Measurements from ENCODE around the gene PHB1.
"Not testable (repeated sequence)": the region's sequence is repeated elsewhere in the genome, so short reads cannot be mapped to it uniquely, and the experiment has no call there.

PHB1 gene

GRCh38 chr17:49439305-49439672, 24.6 kb upstream of the PHB1 start:
- peaks cover 70% of the 10 kb centered on the region for H3K27me3 ChIP-seq (ENCODE audit: insufficient read depth, low read length)
- no peak overlapping the region for H3K27ac ChIP-seq (ENCODE audit: low read depth, low read length)
- peaks cover 3% of the 10 kb centered on the region for H3K4me1 ChIP-seq (ENCODE audit: control insufficient read depth, insufficient read depth, low read length, unreplicated experiment)
- H3K4me3 ChIP-seq (ENCODE audit: low read depth, low read length), result no peak overlapping the region
- no peaks in the 10 kb centered on the region for H3K79me2 ChIP-seq (ENCODE audit: control insufficient read depth, insufficient read depth, low read length, unreplicated experiment)
- no peak overlapping the region for H2AFZ ChIP-seq (ENCODE audit: low read length, unreplicated experiment)
- H3K36me3 ChIP-seq (ENCODE audit: insufficient read depth, low read length), result no peaks in the 10 kb centered on the region

GRCh38 chr17:49438436-49439278, 24.0 kb upstream of the PHB1 start:
- Histone ChIP-seq H3K27me3 (ENCODE audit: insufficient read depth, low read length) (peaks cover 67% of the 10 kb centered on the region), H3K36me3 (ENCODE audit: insufficient read depth, low read length) (no peaks in the 10 kb centered on the region), H2AFZ (ENCODE audit: low read length, unreplicated experiment) (no peak overlapping the region), H3K4me3 (ENCODE audit: low read depth, low read length) (no peak overlapping the region), H3K27ac (ENCODE audit: low read depth, low read length) (no peak overlapping the region), H3K4me1 (ENCODE audit: control insufficient read depth, insufficient read depth, low read length, unreplicated experiment) (peaks cover 3% of the 10 kb centered on the region), H3K79me2 (ENCODE audit: control insufficient read depth, insufficient read depth, low read length, unreplicated experiment) (no peaks in the 10 kb centered on the region)

GRCh38 chr17:49437696-49438435, 23.2 kb upstream of the PHB1 start:
- H3K27me3 ChIP-seq (ENCODE audit: insufficient read depth, low read length), result peaks cover 61% of the 10 kb centered on the region
- H3K4me3 ChIP-seq (ENCODE audit: low read depth, low read length), result no peak overlapping the region
- no peak overlapping the region for H3K27ac ChIP-seq (ENCODE audit: low read depth, low read length)

GRCh38 chr17:49436174-49436573, 21.5 kb upstream of the PHB1 start:
- H3K27ac ChIP-seq (ENCODE audit: low read depth, low read length), result no peak overlapping the region
- peaks cover 46% of the 10 kb centered on the region for H3K27me3 ChIP-seq (ENCODE audit: insufficient read depth, low read length)
- no peak overlapping the region for H3K4me3 ChIP-seq (ENCODE audit: low read depth, low read length)
- no peaks in the 10 kb centered on the region for H3K79me2 ChIP-seq (ENCODE audit: control insufficient read depth, insufficient read depth, low read length, unreplicated experiment)
- no peaks in the 10 kb centered on the region for H3K36me3 ChIP-seq (ENCODE audit: insufficient read depth, low read length)
- H2AFZ ChIP-seq (ENCODE audit: low read length, unreplicated experiment), result no peak overlapping the region
- H3K4me1 ChIP-seq (ENCODE audit: control insufficient read depth, insufficient read depth, low read length, unreplicated experiment), result peaks cover 3% of the 10 kb centered on the region

More at GRCh38 chr17:49437696-49438435, 23.2 kb upstream of the PHB1 start:
- Histone ChIP-seq H2AFZ (ENCODE audit: low read length, unreplicated experiment) (no peak overlapping the region), H3K36me3 (ENCODE audit: insufficient read depth, low read length) (no peaks in the 10 kb centered on the region), H3K79me2 (ENCODE audit: control insufficient read depth, insufficient read depth, low read length, unreplicated experiment) (no peaks in the 10 kb centered on the region), H3K4me1 (ENCODE audit: control insufficient read depth, insufficient read depth, low read length, unreplicated experiment) (peaks cover 3% of the 10 kb centered on the region)

- H3K79me2 ChIP-seq (ENCODE audit: control insufficient read depth, insufficient read depth, low read length, unreplicated experiment), result no peaks in the 10 kb centered on the region
- H2AFZ ChIP-seq (ENCODE audit: low read length, unreplicated experiment), result no peak overlapping the region
- peaks cover 42% of the 10 kb centered on the region for H3K27me3 ChIP-seq (ENCODE audit: insufficient read depth, low read length)
- H3K36me3 ChIP-seq (ENCODE audit: insufficient read depth, low read length), result no peaks in the 10 kb centered on the region
- no peak overlapping the region for H3K4me3 ChIP-seq (ENCODE audit: low read depth, low read length)
- H3K27ac ChIP-seq (ENCODE audit: low read depth, low read length), result no peak overlapping the region
- peaks cover 3% of the 10 kb centered on the region for H3K4me1 ChIP-seq (ENCODE audit: control insufficient read depth, insufficient read depth, low read length, unreplicated experiment)
Observed at GRCh38 chr17:49435671-49436029, 21.0 kb upstream of the PHB1 start.

DNA sequence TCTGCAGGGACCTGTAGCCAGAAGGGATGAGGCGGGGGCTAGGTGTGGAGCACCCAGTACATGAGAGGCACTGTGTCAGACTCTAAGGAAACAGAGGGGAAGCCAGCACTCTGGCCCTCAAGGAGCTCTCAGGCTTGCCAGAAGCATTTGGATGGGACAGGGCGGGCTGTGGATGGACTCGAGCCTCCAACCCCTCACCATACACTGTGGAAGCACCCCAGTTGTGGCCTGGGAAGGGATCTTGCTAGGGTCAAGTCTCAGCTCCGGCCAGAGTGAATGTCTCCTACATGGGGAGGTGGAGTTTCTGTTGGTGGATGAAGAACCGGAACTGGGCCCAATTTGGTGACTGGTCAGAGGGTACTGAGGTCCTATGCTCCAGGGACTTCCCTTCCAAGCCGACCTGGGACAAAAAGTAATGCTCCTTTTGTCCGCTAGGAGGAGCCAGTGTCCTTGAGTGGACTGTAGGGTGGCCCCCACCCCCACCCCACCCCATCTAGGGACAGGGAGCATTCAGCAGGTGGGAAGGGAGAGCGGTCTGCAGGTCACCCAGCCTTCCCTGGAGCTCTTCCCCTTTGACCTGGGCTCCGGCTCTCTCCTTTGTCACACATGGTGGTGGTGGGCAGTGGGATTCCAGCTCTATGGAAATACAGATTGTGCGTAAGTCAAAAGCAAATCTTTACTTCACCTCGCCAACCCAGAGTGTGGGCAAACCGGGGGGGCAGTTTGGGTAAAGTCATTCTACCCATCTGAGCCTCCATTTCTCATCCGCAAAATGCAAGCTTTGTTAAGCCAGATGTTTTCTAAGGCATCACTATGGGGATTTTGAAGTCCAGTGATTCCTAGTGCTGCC, 20.4 kb upstream of the PHB1 start:
- no peaks in the 10 kb centered on the region for H3K36me3 ChIP-seq (ENCODE audit: insufficient read depth, low read length)
- H3K27me3 ChIP-seq (ENCODE audit: insufficient read depth, low read length), result peaks cover 35% of the 10 kb centered on the region
- no peaks in the 10 kb centered on the region for H3K79me2 ChIP-seq (ENCODE audit: control insufficient read depth, insufficient read depth, low read length, unreplicated experiment)
- H3K4me1 ChIP-seq (ENCODE audit: control insufficient read depth, insufficient read depth, low read length, unreplicated experiment), result peaks cover 3% of the 10 kb centered on the region
- H3K4me3 ChIP-seq (ENCODE audit: low read depth, low read length), result no peak overlapping the region
- H2AFZ ChIP-seq (ENCODE audit: low read length, unreplicated experiment), result no peak overlapping the region
- no peak overlapping the region for H3K27ac ChIP-seq (ENCODE audit: low read depth, low read length)

DNA sequence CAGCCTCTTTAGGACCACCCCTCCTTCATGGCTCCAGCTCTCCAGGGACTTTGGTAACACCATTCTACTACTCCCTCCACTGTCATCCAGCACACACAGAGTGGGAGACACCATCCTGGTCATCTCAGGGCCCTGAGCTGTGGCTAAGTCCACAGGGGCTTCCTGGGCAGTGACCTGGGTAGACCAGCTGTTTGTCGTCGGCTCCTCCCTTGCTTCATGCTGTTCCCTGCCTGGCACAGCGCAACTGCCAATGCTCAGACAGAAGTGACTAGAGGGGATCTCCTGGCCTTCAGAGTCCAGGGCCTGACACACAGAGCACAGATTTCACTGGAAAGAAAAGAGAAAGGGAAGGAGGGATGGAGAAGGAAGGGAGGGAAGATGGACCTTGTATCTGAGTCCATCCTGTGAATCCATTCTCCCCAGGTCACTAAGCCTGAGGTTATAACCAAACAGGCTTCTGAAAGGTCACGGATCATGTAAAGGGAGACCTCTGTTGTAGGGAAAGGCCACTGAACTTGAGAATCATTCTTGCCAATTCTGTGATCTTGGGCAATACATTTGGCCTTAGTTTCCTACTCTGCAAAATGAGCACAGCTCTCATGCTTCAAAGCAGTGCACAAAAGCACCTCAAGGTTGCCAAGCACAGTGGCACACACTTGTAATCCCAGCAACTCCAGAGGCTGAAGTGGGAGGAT, 18.5 kb upstream of the PHB1 start:
- H3K27ac ChIP-seq (ENCODE audit: low read depth, low read length), result no peak overlapping the region
- no peak overlapping the region for H3K4me3 ChIP-seq (ENCODE audit: low read depth, low read length)
- no peaks in the 10 kb centered on the region for H3K36me3 ChIP-seq (ENCODE audit: insufficient read depth, low read length)
- H3K4me1 ChIP-seq (ENCODE audit: control insufficient read depth, insufficient read depth, low read length, unreplicated experiment), result no peaks in the 10 kb centered on the region
- no peaks in the 10 kb centered on the region for H3K79me2 ChIP-seq (ENCODE audit: control insufficient read depth, insufficient read depth, low read length, unreplicated experiment)
- H3K27me3 ChIP-seq (ENCODE audit: insufficient read depth, low read length), result peaks cover 21% of the 10 kb centered on the region
- no peak overlapping the region for H2AFZ ChIP-seq (ENCODE audit: low read length, unreplicated experiment)

- no peaks in the 10 kb centered on the region for H3K4me1 ChIP-seq (ENCODE audit: control insufficient read depth, insufficient read depth, low read length, unreplicated experiment)
- H3K27ac ChIP-seq (ENCODE audit: low read depth, low read length), result no peak overlapping the region
- H3K36me3 ChIP-seq (ENCODE audit: insufficient read depth, low read length), result no peaks in the 10 kb centered on the region
- H3K79me2 ChIP-seq (ENCODE audit: control insufficient read depth, insufficient read depth, low read length, unreplicated experiment), result no peaks in the 10 kb centered on the region
- H3K27me3 ChIP-seq (ENCODE audit: insufficient read depth, low read length), result peaks cover 12% of the 10 kb centered on the region
- H3K4me3 ChIP-seq (ENCODE audit: low read depth, low read length), result no peak overlapping the region
- H2AFZ ChIP-seq (ENCODE audit: low read length, unreplicated experiment), result no peak overlapping the region
Observed at GRCh38 chr17:49431743-49432142, 17.1 kb upstream of the PHB1 start.

DNA sequence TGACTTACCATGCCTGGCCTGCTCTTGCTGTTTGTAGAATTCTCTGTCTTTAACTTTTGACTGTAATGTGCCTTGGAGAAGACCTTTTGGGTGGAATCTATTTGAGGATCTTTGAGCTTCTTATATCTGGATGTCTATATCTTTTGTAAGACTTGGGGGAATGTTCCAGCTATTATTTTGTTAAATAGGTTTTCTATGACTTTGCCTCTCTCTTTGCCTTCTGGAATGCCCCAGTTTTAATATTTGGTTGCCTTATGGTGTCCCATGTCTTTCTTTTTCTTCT, 10.3 kb upstream of the PHB1 start:
- Histone ChIP-seq H3K4me1 (ENCODE audit: control insufficient read depth, insufficient read depth, low read length, unreplicated experiment) (no peaks in the 10 kb centered on the region), H2AFZ (ENCODE audit: low read length, unreplicated experiment) (peak overlapping the region; percentile 2), H3K4me3 (ENCODE audit: low read depth, low read length) (no peak overlapping the region), H3K27me3 (ENCODE audit: insufficient read depth, low read length) (peaks cover 12% of the 10 kb centered on the region; the same call in 1 of the 2 replicates), H3K36me3 (ENCODE audit: insufficient read depth, low read length) (no peaks in the 10 kb centered on the region), H3K79me2 (ENCODE audit: control insufficient read depth, insufficient read depth, low read length, unreplicated experiment) (no peaks in the 10 kb centered on the region), H3K27ac (ENCODE audit: low read depth, low read length) (no peak overlapping the region)

- not testable (repeated sequence) for H3K27ac ChIP-seq (ENCODE audit: low read depth, low read length); H3K4me1 ChIP-seq (ENCODE audit: control insufficient read depth, insufficient read depth, low read length, unreplicated experiment); H3K4me3 ChIP-seq (ENCODE audit: low read depth, low read length); H3K36me3 ChIP-seq (ENCODE audit: insufficient read depth, low read length); H3K79me2 ChIP-seq (ENCODE audit: control insufficient read depth, insufficient read depth, low read length, unreplicated experiment)
- H3K27me3 ChIP-seq (ENCODE audit: insufficient read depth, low read length), result peaks cover 12% of the 10 kb centered on the region; the same call in 1 of the 2 replicates
- H2AFZ ChIP-seq (ENCODE audit: low read length, unreplicated experiment), result peak overlapping the region; percentile 2
Observed at GRCh38 chr17:49424276-49425003, 9.8 kb upstream of the PHB1 start.
